Pericardium fibroblast (primary cell): ENCODE data around the gene COX7A1. TPM values are rescaled to one million over a fixed set of nuclear protein-coding genes. Genes with fewer than 3 reads are reported as not detected.

Experiments
- total RNA-seq: library from RNA; depleted of rRNA; stranded (reverse); fragments of >200 nt; gene quantifications from 2 replicates; pipeline ENCODE4 v1.2.3, GENCODE V29; 2015

Gene COX7A1
- total RNA-seq, result 17.6 and 22.8 TPM in 2 replicates

DNA sequence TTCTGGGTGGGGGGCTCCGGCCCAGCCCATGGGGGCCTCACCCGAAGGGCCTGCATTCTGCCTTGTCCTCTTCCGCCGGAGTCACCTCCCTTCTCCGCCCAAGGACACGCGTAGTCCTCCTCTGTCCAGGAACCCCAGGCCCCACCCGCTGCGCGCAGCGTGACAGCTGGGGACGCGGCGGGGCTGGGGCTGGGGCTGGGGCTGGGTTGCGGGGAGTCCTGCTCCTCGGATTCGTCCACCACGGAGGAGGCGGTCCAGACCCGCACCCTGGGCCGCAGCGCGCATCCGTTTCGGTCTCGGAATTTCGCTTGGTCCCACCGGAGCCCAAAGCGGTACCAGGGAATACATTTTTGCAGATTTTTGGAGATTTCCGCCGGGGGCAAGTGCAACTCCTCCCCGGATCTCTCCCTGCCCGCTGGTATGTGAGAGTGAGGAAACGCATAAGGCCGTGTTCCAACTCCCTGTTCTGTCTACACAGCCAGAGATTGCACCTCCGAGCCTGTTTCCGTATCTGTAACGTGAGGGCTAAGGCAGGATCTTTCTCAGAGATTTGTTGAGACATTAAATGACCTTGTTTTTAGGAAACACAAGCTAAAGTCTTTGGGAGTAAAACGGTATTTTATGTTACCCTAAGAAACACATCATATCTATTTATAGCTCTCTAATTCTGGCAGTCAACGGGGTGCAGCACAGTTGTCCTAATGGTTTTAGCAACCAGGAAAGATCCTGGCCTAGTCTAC, at the start of gene COX7A1:
COX7A1 (minus strand) TSS at position 96 of the 740 bp plus-strand sequence; CDS start at position 56, 40 bp downstream.

GRCh38 chr19:36139473-36140303, 12.6 kb downstream of the COX7A1 start, which contains the start of gene CAPNS1:
Gene CAPNS1 (plus strand): TSS chr19:36140066. CDS start chr19:36141012, 946 bp downstream.

GRCh38 chr19:36115453-36116343, 36.5 kb downstream of the COX7A1 start, which contains the start of gene TBCB:
Gene TBCB (plus strand): TSS chr19:36115468. CDS start chr19:36115561, 93 bp downstream.

DNA sequence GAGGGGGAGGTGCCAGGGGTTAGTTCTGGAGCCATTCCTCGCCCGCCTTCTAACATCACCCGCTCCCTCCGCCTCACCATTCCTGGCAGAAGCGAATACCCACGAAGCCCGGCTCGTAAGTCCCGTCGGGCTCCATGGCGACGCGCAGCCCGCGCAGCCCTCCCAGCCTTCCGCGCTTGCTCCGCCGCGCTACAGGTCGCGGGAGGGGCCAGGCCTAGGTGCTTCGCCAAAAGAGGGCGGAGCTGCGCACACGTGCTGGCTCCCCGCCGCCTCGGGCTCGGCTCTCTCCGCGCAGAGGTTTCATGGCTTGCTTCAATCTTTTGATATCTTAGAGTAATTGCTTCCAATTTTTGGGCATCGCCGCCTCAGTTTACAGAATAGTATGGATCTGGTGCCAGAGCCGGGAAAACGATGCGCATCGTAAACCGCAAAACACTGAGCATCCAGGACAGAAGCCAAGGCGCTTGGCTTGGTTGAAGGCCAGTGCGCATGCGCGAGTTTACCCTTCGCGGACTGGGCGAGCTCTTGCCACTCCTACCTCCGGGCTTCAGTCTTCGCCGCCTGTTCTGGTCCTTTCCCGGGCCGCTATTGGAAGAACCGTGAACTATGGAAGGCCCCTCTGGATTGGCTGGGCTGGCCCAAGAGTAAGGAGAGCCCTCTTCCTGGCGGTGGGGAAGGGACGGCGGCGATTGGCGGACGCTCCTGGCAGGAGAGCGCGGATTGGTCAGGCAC, 37.4 kb downstream of the COX7A1 start, which contains the start of gene POLR2I:
POLR2I (minus strand) TSS at position 155 of the 732 bp plus-strand sequence; CDS start at position 136, 19 bp downstream.

DNA sequence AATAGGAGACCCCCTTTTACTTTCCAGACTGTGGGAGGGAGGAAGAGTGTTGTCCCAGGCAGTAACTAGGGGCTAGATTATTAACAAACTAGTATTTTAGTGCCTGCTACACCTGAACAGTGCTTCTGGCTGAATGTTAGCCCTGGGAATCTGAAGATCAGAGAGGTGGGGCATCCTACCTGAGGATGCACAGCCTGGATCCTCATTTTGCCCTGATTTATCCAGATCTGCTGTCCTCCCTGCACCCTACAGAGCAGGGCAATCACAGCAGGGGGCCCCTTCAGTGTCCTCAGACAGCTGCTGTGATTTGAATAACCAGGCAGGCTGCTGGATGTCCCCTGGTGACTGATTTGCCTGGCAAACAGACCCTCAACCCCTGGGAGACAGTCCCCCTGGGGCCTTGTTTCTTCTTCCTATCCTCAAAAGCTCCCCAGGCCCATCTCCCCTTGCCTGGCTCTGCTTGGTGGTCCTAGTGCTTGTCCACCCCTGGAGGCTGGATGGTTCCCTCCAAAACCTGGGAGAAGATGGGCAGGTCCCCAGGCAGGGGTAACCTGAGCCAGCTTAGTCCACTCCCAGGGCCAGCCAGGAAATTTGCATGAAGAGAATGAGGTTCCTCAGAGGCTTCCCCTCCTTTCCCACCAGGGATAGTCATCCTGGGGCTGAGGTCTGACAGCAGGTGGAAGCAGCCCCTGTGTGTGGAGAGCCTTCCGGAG, 41.6 kb downstream of the COX7A1 start, which contains the start of gene OVOL3:
OVOL3 (plus strand) TSS at position 657 of the 713 bp plus-strand sequence. CDS start 60 bp downstream, outside the sequence.

Other genes with a start within 250 kb of the COX7A1 start
- gene HCST, start 249.9 kb downstream of the COX7A1 start, total RNA-seq, result not detected in 2 replicates
- not detected in 2 replicates for gene TYROBP, start 244.2 kb downstream of the COX7A1 start, total RNA-seq
- gene LRFN3, start 216.1 kb downstream of the COX7A1 start, total RNA-seq, result 8.6 and 9.7 TPM in 2 replicates
- 37.3 and 43.3 TPM in 2 replicates for gene SDHAF1, start 157.3 kb downstream of the COX7A1 start, total RNA-seq
- 0.35 TPM in 1 of 2 replicates, not detected in the other for gene SYNE4, start 143.6 kb downstream of the COX7A1 start, total RNA-seq
- 20.9 and 23.7 TPM in 2 replicates for gene ALKBH6, start 138.2 kb downstream of the COX7A1 start, total RNA-seq
- gene CLIP3, start 119.6 kb downstream of the COX7A1 start, total RNA-seq, result 18.4 and 29.3 TPM in 2 replicates
- gene THAP8, start 98.2 kb downstream of the COX7A1 start, total RNA-seq, result 11.9 and 20.5 TPM in 2 replicates
- gene WDR62, start 97.5 kb downstream of the COX7A1 start, total RNA-seq, result 0.09 and 1.2 TPM in 2 replicates
- gene OVOL3, start 41.3 kb downstream of the COX7A1 start, total RNA-seq, result not detected in 2 replicates
- gene POLR2I, start 37.6 kb downstream of the COX7A1 start, total RNA-seq, result 34.4 and 47.3 TPM in 2 replicates
- 159 and 271 TPM in 2 replicates for gene TBCB, start 37.0 kb downstream of the COX7A1 start, total RNA-seq
- gene CAPNS1, start 12.4 kb downstream of the COX7A1 start, total RNA-seq, result 190 and 422 TPM in 2 replicates
- gene ZNF565, start 62.2 kb upstream of the COX7A1 start, total RNA-seq, result 1.2 and 2.7 TPM in 2 replicates
- gene ZNF146, start 62.7 kb upstream of the COX7A1 start, total RNA-seq, result 49.5 and 60.3 TPM in 2 replicates
- gene ZFP14, start 226.8 kb upstream of the COX7A1 start, total RNA-seq, result 1.1 and 1.3 TPM in 2 replicates